Pancreas (tissue), 10 donors: ENCODE data around the gene WNK2. TPM values are rescaled to one million over a fixed set of nuclear protein-coding genes. Genes with fewer than 3 reads are reported as not detected.
"Not testable (repeated sequence)": the region's sequence is repeated elsewhere in the genome, so short reads cannot be mapped to it uniquely, and the experiment has no call there.

Experiments
- ATAC-seq, 4 donors: fragments of 200-7000 bp; cut with Tn5 transposase; one replicate each; pipeline versions ENCODE4 v1.8.0 to v1.9.1; 2020; ENCODE audit warnings: mild to moderate bottlenecking in 4 of 4, moderate library complexity in 4 of 4
- DNase-seq, 6 donors: peaks; one replicate each; pipeline ENCODE4 v3.0.0-alpha.2; 2020
- FAIRE-seq: peaks from 2 replicates; lab custom pipeline; 2012; peaks lifted over from hg19 to GRCh38; lab: Jason Lieb, UNC
- H3K27ac ChIP-seq, 4 donors: fragments of 200-600 bp; sonication (generic); 1 replicate in 3 of 4; 2 replicates in 1 of 4; pipeline versions ENCODE4 v1.5.0 to v1.8.0; 2020
- H3K27me3 ChIP-seq, 4 donors: fragments of 200-600 bp; one replicate each; pipeline ENCODE4 v1.8.0; 2021
- H3K36me3 ChIP-seq, 3 donors: fragments of 200-600 bp; sonication (generic) in 1 of 3; one replicate each; pipeline versions ENCODE4 v1.5.0 to v1.8.0; 2020 to 2021
- H3K4me1 ChIP-seq, 3 donors: fragments of 200-600 bp; one replicate each; pipeline ENCODE4 v1.8.0; 2021
- H3K4me3 ChIP-seq, 4 donors: fragments of 200-600 bp; sonication (generic) in 2 of 4; one replicate each; pipeline versions ENCODE4 v1.5.0 to v1.8.0; 2020 to 2021
- H3K9me3 ChIP-seq, 4 donors: fragments of 200-600 bp; one replicate each; pipeline ENCODE4 v1.8.0; 2021
- CTCF ChIP-seq, 4 donors: fragments of 200-600 bp; sonication (generic) in 3 of 4; IDR thresholded peaks; one replicate each; pipeline versions ENCODE4 v1.5.0 to v1.8.0; 2021; ENCODE audit warnings: antibody characterized with exemption in 4 of 4
- WGBS, 2 donors: extraction: QIAGEN DNeasy Blood & Tissue Kit; methylation state at CpG; one replicate each; pipeline ENCODE4 v1.1.7; 2013; 5-methylcytosine and 5-hydroxymethylcytosine counted together
- intact Hi-C, 3 donors: fragments of 100-400 bp; cut with DNase I; formaldehyde crosslinking; loops; one replicate each; pipeline versions ENCODE4 v1.11.1 to v1.14.2; 2022
- polyA plus RNA-seq, 2 donors: library from polyadenylated mRNA; stranded (reverse); fragments of 200-250 nt; gene quantifications; one replicate each; pipeline ENCODE4 v1.2.3, GENCODE V29; 2013
- total RNA-seq, 6 donors: library from RNA; stranded (reverse); fragmentation: NEBNext Ultra II Directional in 4 of 6; extraction: Animal tissue kit (Norgen Biotek cat#: 25700) in 4 of 6; gene quantifications; one replicate each; pipeline versions ENCODE4 v1.2.1 to v1.2.4, GENCODE V29; 2021 to 2023
- donor health status: healthy with polysubstance abuse.
- donor health status: DM: no; HTN: no; CAD: no; lungs with moderate emphysema.
- donor health status: DM: no; HTN: no; CAD: no.
- donor health status: control.
- donor health status: control.
- donor health status: Bipolar disorder and iron deficiency.
- donor health status: DM: yes; HTN: yes; CAD: no.
- donor health status: DM: no; HTN: no; CAD: no.
- donor health status: DM: no; HTN: no; CAD: no.
- donor health status: DM: yes; HTN: yes; CAD: no.

WNK2 gene
- total and polyA plus RNA-seq, 8 donors, result 53.5 to 121 (median 89.4) TPM

DNA sequence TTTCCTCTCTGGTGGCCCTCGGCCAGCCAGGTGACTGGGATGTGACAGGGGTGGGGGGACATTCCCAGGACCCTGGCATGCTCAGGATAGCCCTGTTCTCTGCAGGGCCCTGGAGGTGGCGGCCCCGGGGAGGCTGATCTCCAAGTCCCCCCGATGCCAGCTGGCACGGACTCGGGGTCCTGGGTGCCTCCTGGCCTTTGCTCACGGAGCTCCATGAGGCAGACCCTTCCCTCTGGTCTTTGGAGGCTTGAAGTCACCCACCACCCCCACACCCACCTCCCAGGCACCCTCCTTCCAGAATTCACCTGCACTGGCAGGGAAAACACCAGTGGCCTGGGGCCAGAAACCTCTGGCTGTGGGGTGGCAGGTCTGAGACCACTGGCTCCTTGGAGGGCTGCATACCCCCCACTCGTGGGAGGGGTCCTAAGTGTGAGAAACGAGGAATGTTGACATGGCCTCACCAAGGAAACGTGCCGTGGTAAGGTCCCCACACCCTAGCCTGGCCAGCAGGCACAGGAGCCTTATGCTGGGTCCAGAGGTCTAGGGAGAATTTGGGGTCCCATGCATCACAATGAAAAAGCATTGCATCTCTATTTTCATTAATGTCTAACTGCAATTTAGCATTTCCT, 136.8 kb downstream of the WNK2 start:
- Histone ChIP-seq H3K36me3 (peaks cover 0 to 18% (median 9%) of the 10 kb centered on the region in 3 donors), H3K27ac (no peak overlapping the region), H3K9me3 (no peaks in the 10 kb centered on the region), H3K4me3 (no peak overlapping the region), H3K4me1 (peaks cover 0 to 2% (median 0%) of the 10 kb centered on the region in 3 donors), H3K27me3 (no peaks in the 10 kb centered on the region)
- FAIRE-seq (no peak), ATAC-seq (no peak), DNase-seq (peak in 1 of 6 donors; percentile 71)
- TF ChIP-seq CTCF (IDR thresholded peaks at IDR 0.05), result no peak
- 82 to 86% methylated on average over 11 of the region's 11 CpGs for WGBS, 2 donors
- intact Hi-C loops, result no loop called here

- FAIRE-seq, result no peak
- H3K4me3 ChIP-seq, result no peak overlapping the region
- intact Hi-C loops, result no loop called here
- no peaks in the 10 kb centered on the region for H3K4me1 ChIP-seq
- whole genome bisulfite sequencing, 2 donors, result 91 to 93% methylated on average over 10 of the region's 10 CpGs
- no peak for TF ChIP-seq CTCF (IDR thresholded peaks at IDR 0.05)
- H3K36me3 ChIP-seq, result peaks cover 0 to 18% (median 9%) of the 10 kb centered on the region in 3 donors
- H3K27ac ChIP-seq, result no peak overlapping the region
- no peaks in the 10 kb centered on the region for H3K27me3 ChIP-seq
- ATAC-seq, result no peak
- peak in 1 of 6 donors; percentile 36 for DNase-seq
- H3K9me3 ChIP-seq, result no peaks in the 10 kb centered on the region
Measured at GRCh38 chr9:93321220-93321610, 137.3 kb downstream of the WNK2 start.

DNA sequence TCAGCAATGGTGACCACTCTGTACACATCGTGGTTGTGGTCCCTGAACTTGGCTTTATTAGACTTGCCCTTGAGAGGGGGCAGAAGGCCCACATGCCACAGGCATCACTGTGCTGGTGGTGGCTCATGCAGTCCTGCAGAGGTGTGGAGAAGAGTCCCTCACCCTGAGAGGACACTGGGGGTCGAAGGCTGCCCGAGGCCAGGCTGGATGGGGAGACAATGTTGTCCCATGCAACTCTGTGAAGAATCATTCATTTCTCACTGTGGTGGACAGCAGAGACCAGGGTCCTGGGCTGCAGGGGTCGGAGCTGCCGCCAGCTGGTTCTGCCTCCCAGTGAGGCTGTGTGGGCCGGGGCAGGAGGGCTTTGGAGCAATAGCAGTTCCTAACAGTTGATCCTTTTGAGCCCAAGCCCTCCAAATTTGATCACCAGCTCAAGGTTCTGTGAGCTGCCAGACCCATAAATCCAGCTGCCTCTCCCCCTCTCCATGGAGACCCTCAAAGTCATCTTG, 139.6 kb downstream of the WNK2 start:
- ATAC-seq, intact Hi-C loops: not testable (repeated sequence)

DNA sequence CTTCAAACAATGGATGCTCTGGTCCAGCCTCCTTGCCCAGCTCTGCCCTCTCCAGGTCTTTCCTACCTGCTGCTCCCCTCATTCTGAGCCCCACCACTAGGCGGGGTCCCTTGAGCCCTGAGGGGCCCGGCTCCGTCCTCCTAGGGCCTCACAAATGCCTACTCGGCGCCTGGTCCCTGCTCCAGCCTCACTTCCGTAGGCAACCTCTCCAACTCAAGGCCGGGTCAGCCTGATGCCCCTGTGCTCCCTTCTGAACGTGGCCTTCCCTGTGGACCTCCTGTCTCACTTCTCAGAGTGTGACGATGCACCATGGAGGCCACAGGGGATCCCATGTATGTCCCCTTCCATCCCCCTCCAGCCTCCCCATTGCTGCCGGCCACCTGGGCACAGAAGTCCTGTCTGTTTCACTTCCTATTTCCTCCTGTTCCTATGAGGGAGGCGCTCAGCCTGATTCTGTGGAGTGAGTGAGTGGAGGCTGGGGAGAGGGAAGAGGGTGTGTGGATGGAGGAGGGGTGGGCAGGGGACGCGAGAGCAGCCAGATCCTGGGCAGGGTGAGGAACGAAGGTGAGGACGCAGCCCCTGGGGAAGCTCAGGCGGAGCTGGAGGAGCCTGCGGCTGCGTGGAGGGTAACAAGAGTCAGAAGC, 140.4 kb downstream of the WNK2 start:
- no peak for TF ChIP-seq CTCF (IDR thresholded peaks at IDR 0.05)
- 66 to 72% methylated on average over 18 of the region's 18 CpGs for WGBS, 2 donors
- intact Hi-C loops, result no loop called here
- DNase-seq, result peak in 1 of 6 donors; percentile 52
- peaks cover 0 to 5% (median 2%) of the 10 kb centered on the region in 3 donors for H3K36me3 ChIP-seq
- no peaks in the 10 kb centered on the region for H3K4me1 ChIP-seq
- H3K27me3 ChIP-seq, result no peaks in the 10 kb centered on the region
- no peak overlapping the region for H3K27ac ChIP-seq
- no peaks in the 10 kb centered on the region for H3K9me3 ChIP-seq
- ATAC-seq, result no peak
- no peak for FAIRE-seq
- H3K4me3 ChIP-seq, result no peak overlapping the region

More for the DNA sequence above, 139.6 kb downstream of the WNK2 start:
- not testable (repeated sequence) for H3K4me1 ChIP-seq, H3K4me3 ChIP-seq, H3K27me3 ChIP-seq, H3K36me3 ChIP-seq, FAIRE-seq, H3K9me3 ChIP-seq, H3K27ac ChIP-seq
- DNase-seq, result peak in 1 of 6 donors; percentile 35
- WGBS, 2 donors, result 88 to 93% methylated on average over 6 of the region's 6 CpGs

DNA sequence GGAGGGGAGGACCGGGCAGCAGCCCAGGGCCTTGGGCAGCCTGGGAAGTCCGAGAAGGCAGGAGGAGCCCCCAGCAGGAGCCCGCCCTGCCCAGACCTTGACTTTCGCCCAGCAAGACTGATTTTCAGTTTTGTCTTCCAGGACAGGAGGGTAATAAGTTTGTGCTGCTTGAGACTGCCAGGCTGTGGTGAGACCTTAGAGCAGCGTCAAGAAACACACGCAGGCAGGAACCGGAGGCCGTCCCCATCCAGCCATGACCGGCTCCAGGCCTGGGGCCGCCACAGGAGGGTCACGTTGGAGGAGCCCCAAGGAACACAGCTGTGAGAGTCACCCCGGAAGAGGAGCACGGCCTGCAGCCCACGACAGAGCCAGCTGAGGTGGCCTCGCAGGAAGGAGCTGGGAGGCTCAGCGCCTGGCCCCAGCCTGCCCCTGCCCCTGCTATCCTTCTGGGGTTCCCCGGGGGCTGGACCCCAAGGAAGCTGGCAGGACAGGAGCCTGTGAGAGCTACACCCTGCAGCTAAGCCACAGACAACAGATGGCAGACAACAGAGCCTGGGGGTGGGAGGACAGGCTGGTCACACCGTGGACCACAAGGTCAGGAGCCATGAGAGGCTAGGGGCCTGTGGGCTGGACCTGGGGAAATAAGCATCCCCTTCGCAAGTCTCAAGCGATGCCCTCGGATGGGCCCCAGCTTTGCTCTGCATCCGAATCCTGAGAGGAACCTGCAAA, 141.5 kb downstream of the WNK2 start:
- no peaks in the 10 kb centered on the region for H3K9me3 ChIP-seq
- peaks cover 0 to 5% (median 1%) of the 10 kb centered on the region in 3 donors for H3K36me3 ChIP-seq
- peak in 1 of 6 donors; percentile 60 for DNase-seq
- TF ChIP-seq CTCF (IDR thresholded peaks at IDR 0.05), result no peak
- no peaks in the 10 kb centered on the region for H3K4me1 ChIP-seq
- FAIRE-seq, result no peak
- no peak overlapping the region for H3K27ac ChIP-seq
- no peaks in the 10 kb centered on the region for H3K27me3 ChIP-seq
- no peak for ATAC-seq
- 87 to 88% methylated on average over 22 of the region's 22 CpGs for WGBS, 2 donors
- intact Hi-C loops, result no loop called here
- no peak overlapping the region for H3K4me3 ChIP-seq
